NCI-H2196 treated with DMSO at 0.1 percent for 48 hours (cell line): Measurements from ENCODE around the gene EID1.
"Not testable (repeated sequence)": the region's sequence is repeated elsewhere in the genome, so short reads cannot be mapped to it uniquely, and the experiment has no call there.

ENCODE experiments used
- DNase-seq: peaks from one replicate; lab custom pipeline; 2025; ENCODE audit not compliant: unreplicated experiment; lab: John Stamatoyannopoulos, UW

The EID1 gene

GRCh38 chr15:48877630-48878595, at the start of gene EID1:
EID1 (plus strand) TSS chr15:48878134; CDS start chr15:48878177, 43 bp downstream.
- peak; percentile 57 for DNase-seq

GRCh38 chr15:48828471-48828870, 49.5 kb upstream of the EID1 start:
- DNase-seq: no peak

- no peak for DNase-seq
Measured at GRCh38 chr15:48828906-48829305, 49.0 kb upstream of the EID1 start.

GRCh38 chr15:48832648-48833047, 45.3 kb upstream of the EID1 start:
- DNase-seq: no peak

GRCh38 chr15:48833526-48834239, 44.3 kb upstream of the EID1 start:
- no peak for DNase-seq

GRCh38 chr15:48834756-48835155, 43.2 kb upstream of the EID1 start:
- no peak for DNase-seq

- peak; percentile 14 for DNase-seq
Measured at GRCh38 chr15:48842501-48842900, 35.4 kb upstream of the EID1 start.

- no peak for DNase-seq
Measured at GRCh38 chr15:48845123-48845522, 32.8 kb upstream of the EID1 start.

- no peak for DNase-seq
Measured at GRCh38 chr15:48850648-48851047, 27.3 kb upstream of the EID1 start.

- no peak for DNase-seq
Measured at GRCh38 chr15:48851956-48852355, 26.0 kb upstream of the EID1 start.

GRCh38 chr15:48854434-48854833, 23.5 kb upstream of the EID1 start:
- DNase-seq: not testable (repeated sequence)

GRCh38 chr15:48855501-48856440, 22.2 kb upstream of the EID1 start:
- no peak for DNase-seq

- no peak for DNase-seq
Measured at GRCh38 chr15:48856942-48857341, 21.0 kb upstream of the EID1 start.

- no peak for DNase-seq
Measured at GRCh38 chr15:48858401-48858800, 19.5 kb upstream of the EID1 start.

- DNase-seq: no peak
Measured at GRCh38 chr15:48859426-48859825, 18.5 kb upstream of the EID1 start.

GRCh38 chr15:48861813-48862431, 16.0 kb upstream of the EID1 start:
- DNase-seq: peak; percentile 32

- DNase-seq: no peak
Measured at GRCh38 chr15:48862705-48863104, 15.2 kb upstream of the EID1 start.

GRCh38 chr15:48865370-48866079, 12.4 kb upstream of the EID1 start:
- no peak for DNase-seq

GRCh38 chr15:48866141-48866563, 11.8 kb upstream of the EID1 start:
- DNase-seq: no peak

GRCh38 chr15:48868023-48868422, 9.9 kb upstream of the EID1 start:
- no peak for DNase-seq
